ENCODE data around the gene FLT1.

Gene FLT1

GRCh38 chr13:28316129-28316528 is 178.8 kb downstream of the FLT1 start:
- ATAC-seq = no peak

GRCh38 chr13:28314879-28315278 is 180.0 kb downstream of the FLT1 start:
- no peak for ATAC-seq
- no peak for DNase-seq

More at GRCh38 chr13:28316129-28316528, 178.8 kb downstream of the FLT1 start:
- DNase-seq = no peak

- ATAC-seq = no peak
- peak; percentile 9 for DNase-seq
Measured at GRCh38 chr13:28313579-28313978, 181.3 kb downstream of the FLT1 start.

GRCh38 chr13:28306325-28306724 is 188.6 kb downstream of the FLT1 start:
- no peak for DNase-seq
- ATAC-seq = no peak

- DNase-seq (no peak), ATAC-seq (peak; percentile 49)
Measured at GRCh38 chr13:28301839-28302238, 193.1 kb downstream of the FLT1 start.

GRCh38 chr13:28299916-28300315 is 195.0 kb downstream of the FLT1 start:
- ATAC-seq (no peak), DNase-seq (no peak)

GRCh38 chr13:28297341-28297740 is 197.6 kb downstream of the FLT1 start:
- DNase-seq (no peak), ATAC-seq (no peak)

- ATAC-seq (no peak), DNase-seq (no peak)
Measured at GRCh38 chr13:28286263-28286662, 208.7 kb downstream of the FLT1 start.

- ATAC-seq = no peak
Measured at GRCh38 chr13:28283600-28283999, 211.3 kb downstream of the FLT1 start.

GRCh38 chr13:28282451-28282850 is 212.5 kb downstream of the FLT1 start:
- no peak for DNase-seq
- ATAC-seq = no peak

More at GRCh38 chr13:28283600-28283999, 211.3 kb downstream of the FLT1 start:
- no peak for DNase-seq

- DNase-seq (no peak), ATAC-seq (no peak)
Measured at GRCh38 chr13:28273919-28274318, 221.0 kb downstream of the FLT1 start.

- DNase-seq (no peak), ATAC-seq (no peak)
Measured at GRCh38 chr13:28271056-28271840, 223.7 kb downstream of the FLT1 start.

GRCh38 chr13:28268800-28269223 is 226.1 kb downstream of the FLT1 start:
- ATAC-seq (peak; percentile 94), DNase-seq (no peak)

- DNase-seq = peak; percentile 10
- no peak for ATAC-seq
Measured at GRCh38 chr13:28267497-28267896, 227.4 kb downstream of the FLT1 start.

GRCh38 chr13:28258417-28258816 is 236.5 kb downstream of the FLT1 start:
- ATAC-seq (no peak), DNase-seq (no peak)

GRCh38 chr13:28257305-28257704 is 237.6 kb downstream of the FLT1 start:
- ATAC-seq = no peak
- DNase-seq = no peak

- ATAC-seq (no peak), DNase-seq (no peak)
Measured at GRCh38 chr13:28252547-28252946, 242.4 kb downstream of the FLT1 start.

GRCh38 chr13:28251466-28251865 is 243.5 kb downstream of the FLT1 start:
- ATAC-seq (no peak), DNase-seq (no peak)

- DNase-seq (no peak), ATAC-seq (no peak)
Measured at GRCh38 chr13:28250542-28250941, 244.4 kb downstream of the FLT1 start.
